IPS-NIHi7 (cell line): ENCODE data around the gene KCNMA1.
A peak's percentile ranks its signal among the peaks of the same experiment; 100 is the strongest.

Experiments used
- DNase-seq: peaks from one replicate; pipeline ENCODE4 v3.0.0; 2012; ENCODE audit warnings: mixed read lengths; ENCODE audit errors: extremely low spot score

The KCNMA1 gene

DNA sequence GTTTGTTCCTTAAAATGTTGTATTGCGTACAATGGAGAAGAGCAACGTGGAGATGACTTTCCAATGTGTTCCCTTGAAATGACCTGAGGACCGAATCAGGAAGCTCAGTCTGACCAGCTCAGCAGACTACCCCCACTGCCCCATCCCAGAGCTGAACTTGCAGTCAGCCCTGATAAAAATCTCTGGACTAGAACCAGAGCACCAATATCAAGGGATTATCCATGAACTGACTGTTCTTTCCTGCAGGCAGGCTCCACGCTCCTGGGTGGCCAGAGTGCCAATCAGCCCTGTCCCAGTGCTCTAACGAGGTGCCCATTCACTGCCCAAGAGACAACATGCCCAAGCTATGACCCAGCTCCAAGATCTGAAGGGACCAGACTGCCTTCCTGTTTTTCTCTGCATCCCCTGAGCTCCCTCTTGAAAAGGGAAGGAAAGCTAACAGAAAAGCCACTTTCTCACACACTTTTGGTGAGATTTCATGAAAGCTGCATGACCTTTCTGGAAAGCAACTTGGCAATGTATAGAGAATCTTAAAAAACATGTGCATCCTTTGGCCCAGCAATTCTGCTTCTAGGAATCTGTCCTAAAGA is 130.2 kb downstream of the KCNMA1 start:
- no peak for DNase-seq

DNA sequence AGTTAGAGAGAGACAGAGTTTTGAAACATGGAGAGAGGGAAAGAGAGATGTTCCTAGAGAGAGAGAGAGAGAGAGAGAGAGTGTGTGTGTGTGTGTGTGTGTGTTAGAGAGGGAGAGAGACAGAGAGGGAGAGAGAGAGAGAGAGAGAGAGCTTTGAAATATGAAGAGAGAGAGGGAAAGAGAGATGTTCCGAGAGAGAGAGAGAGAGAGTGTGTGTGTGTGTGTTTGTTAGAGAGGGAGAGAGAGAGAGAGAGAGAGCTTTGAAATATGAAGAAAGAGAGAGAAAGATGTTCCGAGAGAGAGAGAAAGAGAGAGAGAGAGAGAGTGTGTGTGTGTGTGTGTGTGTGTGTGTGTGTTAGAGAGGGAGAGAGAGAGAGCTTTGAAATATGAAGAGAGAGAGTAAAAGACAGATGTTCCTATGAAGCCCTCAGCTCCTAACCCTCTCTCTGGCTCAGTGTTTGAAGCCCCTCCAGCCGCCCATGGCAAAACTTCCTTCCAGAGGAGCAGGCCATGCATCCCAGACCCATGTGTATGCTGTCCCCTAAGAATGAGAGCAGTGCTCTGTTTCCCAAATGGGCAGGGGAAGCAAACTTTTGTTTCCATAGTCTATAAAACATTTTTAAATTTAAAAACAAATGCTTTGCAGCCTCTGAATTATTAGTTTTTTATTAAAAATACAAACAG is 130.9 kb downstream of the KCNMA1 start:
- DNase-seq = no peak

DNA sequence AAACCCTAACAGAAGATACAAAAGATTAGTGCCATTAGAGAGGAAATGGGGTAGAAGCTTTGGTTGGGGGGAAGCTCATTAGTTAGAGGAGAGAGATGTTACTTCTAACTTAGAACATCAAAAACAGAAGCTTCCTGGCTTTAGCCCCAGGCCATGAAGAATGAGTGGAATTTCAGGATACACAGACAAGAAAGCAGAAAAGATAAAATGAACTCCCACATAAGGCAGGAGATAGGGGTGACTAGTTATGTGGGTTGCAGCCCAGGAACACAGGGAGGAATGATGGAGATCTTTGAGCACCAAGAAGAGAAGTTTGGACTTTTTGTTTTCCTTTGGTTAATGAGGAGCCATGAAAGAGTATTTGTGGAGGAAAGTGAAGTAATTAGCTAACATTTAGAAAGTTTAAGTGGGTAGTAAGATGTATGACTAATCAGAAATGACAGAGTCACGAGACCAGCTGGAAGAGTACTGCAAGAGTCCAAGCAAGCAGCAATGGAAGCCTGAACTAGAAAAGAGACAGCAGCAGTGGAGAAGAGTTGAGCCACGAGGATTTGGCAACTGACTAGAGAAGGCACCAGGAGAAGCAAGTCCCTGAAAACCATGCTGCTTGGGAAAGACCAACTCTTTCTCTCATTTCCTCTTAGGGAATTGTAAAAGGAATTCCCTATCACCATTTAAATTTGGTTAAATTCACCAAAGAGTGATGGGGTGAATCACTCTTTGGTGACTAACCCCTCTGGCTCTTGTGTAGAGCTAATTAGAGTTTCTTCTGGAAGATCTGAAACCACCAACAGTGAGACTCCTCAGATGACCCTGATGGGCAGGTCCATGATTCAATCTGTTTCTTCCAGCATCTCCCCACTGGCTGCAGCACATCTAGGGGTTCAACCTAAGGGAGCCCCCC is 131.9 kb downstream of the KCNMA1 start:
- DNase-seq = no peak

DNA sequence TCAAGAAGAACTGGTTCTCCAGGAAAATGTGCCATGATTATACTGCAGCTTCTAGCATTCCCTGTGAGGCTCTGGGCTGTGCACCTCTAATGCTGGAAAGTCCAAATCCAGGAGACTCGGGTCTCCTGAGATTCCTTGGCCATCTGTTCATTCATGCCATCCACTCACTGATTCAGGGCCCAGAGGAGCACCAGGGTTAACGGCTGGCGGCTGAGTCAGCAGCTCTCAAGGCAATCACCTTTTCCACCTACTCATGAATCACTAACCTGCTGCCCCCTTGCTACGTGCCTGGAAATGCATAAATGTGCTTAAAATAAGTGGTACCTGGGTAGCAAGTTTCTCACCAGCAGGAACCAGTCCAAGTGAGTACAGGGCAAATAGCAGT is 132.7 kb downstream of the KCNMA1 start:
- DNase-seq = peak; percentile 41

DNA sequence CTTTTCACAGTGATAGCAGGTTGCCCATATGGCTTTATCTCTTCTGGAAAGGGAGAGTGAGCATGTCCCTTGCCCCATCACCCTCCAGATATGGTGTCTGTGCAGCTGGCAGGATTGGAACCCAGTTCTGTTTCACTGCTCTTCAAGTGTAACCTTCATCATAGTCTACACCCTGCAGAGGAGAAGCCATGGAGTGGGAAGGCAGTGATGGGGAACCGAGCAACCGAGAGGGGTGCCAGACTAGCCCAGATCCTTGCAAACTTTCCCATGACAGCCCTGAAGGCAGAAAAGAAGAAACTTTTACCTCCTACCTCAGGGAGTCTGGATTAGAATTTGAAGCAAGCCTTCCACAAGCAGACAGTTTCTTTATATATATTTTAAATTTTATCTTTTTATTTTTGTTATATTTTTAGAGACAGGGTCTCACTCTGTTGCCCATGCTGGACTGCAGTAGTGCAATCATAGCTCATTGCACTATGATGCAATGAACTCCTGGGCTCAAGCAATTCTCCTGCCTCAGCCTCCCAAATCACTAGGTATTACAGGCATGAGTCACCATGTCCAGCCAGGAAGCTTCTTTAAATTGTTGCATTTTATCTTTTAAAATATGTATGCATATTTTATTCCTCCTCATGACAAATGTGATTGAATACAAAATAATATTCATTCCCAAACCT is 133.3 kb downstream of the KCNMA1 start:
- DNase-seq = no peak

DNA sequence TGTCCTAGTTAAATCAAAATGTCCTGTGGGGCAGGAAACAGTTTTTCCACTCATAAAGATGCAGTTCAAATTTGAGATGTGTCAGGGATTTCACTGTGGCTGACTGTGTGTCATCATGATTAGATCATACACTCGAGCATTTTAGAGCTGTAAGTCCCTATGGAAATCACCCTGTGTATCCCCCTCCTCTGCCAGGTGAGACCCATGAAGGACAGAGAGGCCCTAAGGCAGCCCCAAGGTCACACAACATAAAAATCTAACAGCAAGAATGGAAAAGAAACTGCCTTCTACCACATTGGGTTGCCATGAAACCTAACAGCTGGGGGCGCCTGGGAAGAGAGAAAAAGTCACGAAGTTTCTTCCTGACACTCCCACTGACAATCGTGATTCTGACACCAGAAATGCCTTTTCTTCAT is 135.8 kb downstream of the KCNMA1 start:
- no peak for DNase-seq

DNA sequence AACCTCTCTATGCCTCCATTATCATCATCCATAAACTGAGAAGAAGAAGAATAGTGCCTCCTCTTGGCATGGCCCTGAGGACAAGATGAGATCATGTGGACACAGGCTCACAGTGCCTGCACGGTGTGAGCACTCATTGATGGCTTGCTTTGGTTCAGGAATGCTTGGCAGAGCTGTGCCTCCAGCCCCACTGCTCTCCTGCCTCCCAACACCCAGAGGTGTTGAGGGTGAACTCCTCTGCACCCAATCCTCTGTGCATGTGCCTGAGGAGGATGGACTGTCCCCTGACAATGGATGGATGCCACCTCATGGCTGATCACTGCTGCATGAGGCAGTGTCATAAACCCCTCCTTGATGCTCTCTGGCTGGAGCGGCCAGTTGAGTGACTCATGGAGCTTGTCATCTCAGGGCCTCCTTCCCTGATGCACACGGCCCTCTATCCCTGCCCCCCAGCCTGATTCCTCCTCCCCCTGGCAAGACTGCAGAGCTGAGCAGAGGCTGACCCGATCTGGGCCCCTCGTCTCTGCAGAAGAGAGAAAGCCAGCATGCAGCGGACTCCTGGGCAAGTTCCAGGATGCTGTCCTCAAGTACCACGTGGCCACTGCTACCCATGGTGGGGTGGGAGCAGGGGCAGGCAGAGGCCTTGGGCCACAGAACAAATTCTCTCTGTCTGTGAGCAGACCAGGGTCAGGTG is 136.3 kb downstream of the KCNMA1 start:
- no peak for DNase-seq

DNA sequence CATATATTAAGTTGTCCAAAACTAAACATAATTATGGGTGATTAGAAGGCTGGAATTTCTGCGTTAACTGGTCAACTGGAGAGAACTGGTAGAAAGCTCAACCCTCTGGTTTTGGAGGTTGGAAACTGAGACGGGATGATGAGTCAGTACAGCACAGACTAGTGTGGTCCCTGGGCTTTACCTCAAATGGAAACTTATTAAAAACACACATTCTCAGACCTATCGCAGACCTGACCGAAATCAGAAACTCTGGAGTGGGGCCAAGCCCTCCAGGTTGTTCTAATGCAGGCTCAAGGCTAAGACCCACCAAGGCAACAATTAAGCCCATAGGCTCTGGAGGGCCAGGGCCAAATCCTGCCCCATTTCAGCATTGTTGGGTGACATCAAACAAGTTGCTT is 136.9 kb downstream of the KCNMA1 start:
- DNase-seq = no peak

DNA sequence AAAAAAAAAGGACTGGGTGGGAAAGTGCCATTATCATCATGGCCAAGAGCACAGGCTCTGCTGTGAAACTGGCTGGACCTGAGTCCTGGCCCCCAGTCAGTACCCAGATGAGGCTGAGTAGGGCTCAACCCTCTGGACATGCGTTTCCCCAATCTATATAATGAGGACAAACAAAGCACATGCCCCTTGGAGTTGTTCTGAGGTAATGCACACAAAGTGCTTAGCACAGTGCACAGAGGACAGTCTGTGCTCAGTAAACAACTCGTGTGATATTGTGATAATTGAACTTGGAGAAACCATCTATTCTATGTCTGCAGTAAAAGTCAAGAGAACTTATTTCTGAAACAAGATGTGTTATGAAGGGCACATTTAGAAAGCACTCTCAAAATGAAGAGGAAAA is 138.8 kb downstream of the KCNMA1 start:
- DNase-seq = no peak

DNA sequence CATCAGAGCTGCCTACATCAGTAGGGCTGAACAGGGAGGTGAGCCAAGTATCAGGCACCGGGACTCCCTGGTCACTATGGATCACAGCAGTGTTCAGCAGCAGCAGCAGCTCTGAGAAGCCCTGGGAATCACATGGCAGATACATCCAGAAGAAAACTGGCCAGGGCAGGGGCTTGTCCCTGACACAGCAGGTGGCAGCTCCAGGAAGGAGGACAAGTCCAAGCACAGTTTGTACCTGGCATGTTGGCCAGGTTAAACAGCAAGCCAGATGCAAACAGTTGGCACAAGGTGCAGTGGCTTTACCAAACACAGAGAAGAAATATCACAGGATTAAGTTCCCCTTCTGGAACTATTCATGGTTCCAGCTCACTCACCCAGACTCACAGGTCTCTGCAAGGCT is 139.4 kb downstream of the KCNMA1 start:
- DNase-seq = no peak

DNA sequence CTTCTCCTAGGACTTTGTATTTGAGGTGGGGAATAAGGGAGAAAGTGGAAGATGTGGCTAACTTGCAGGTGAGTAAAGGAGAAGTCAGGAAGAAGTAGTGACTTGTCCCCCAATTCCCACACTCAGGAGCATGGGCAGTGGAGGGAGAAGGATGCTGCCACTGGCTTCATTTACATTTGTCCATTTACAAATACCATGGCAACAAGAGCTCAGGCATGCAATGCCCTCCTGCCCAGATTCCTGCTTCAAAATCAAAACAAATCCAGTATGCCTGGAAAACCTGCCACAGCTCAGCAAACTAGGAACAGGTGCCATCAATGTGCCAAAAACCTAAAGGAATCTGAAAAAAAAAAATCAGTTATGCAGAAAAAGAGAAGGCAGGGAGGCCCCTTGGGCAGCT is 139.9 kb downstream of the KCNMA1 start:
- DNase-seq = no peak

DNA sequence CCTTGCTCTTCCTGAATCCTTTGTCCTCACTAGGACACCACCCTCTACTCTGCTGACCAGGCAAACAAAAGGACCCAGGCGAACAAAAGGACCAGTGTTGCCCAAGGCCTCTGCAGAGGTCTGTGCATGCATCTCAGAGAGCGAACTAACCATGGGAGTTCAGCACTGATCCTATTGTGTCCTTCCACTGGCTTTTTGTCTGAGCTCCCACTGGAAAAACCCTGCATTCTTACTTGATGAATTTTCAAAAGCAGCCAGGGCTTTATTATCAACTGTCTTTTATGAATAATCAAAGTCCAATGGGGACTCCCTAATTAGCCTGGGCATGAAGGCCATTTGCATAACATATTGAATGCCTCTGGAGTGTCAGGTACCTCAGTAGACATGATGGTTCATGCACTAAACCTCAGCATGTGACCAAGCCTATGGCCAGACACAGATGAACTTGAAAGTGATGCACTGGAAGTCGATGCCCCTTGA is 140.6 kb downstream of the KCNMA1 start:
- DNase-seq = no peak

DNA sequence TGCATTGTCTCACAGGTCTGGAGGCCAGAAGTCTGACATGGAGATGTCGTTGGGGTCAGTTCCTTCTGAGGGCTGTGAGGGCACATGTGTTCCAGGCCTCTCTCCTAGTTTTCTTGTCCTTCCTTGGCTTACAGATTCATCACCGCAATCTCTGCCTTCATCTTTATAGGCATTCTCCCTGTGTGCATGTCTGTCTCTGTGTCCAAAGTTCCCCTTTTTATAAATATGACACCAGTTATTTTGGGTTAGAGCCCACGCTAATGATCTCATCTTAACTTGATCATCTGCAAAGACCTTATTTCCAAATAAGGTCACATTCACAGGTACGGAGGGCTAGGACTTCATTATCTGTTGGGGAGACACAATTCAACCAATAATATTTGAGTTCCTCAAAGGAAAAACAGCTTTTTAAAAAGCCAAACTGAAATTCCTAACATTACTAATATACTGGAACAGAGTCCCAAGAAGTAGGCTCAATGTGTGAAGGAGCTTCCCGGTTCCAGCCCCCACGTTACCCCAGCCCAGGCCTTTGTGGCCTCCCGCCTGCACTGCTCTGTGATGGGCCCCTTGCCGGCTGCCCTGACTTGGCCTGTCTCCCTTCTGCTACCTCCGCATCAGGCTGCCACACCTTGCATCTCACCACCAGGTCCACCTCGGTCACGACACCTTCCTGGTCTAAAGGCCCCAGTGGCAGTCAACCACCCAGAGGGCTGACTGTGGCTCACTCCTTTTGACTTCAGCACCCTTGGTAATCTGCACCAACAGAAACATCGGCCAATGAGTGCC is 142.7 kb downstream of the KCNMA1 start:
- no peak for DNase-seq

DNA sequence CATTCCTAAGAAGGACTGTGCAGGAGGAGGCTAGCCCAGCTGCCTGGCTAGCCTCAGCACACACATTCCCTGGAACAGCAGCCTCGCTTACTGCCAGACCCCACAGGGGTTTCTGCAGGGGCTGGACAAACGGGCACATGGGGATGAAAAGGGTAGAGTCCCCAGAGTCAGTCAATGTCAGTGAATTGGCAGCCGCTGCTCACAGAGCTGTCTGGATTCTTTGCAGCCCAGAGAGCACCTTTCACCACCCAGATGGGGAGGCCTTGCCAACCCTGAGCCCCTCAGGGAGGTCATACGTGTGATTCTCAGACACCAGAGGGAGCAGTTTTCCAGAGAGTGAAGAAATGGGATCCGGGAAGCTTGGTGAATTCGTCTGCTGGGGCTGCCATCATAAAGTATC is 143.3 kb downstream of the KCNMA1 start:
- DNase-seq = peak; percentile 71

DNA sequence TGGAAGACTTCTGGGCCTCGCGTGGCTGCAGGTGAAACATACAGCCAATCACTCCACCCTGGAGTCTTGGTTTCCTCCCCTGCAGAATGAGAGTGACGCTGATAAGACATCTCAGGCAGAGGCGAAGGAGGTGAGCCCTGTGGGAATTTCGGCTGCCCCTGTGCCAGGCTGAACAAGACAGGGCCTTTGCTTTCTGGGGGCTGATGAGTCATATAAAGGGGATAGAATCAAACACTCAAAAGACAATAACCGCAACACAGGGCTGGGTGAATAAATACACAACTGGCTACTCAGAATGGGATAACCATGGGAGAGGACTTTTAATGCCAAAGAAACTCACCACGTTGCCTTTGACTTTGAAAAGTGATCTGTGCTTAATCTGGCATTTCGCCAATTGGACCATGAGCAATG is 143.8 kb downstream of the KCNMA1 start:
- no peak for DNase-seq

DNA sequence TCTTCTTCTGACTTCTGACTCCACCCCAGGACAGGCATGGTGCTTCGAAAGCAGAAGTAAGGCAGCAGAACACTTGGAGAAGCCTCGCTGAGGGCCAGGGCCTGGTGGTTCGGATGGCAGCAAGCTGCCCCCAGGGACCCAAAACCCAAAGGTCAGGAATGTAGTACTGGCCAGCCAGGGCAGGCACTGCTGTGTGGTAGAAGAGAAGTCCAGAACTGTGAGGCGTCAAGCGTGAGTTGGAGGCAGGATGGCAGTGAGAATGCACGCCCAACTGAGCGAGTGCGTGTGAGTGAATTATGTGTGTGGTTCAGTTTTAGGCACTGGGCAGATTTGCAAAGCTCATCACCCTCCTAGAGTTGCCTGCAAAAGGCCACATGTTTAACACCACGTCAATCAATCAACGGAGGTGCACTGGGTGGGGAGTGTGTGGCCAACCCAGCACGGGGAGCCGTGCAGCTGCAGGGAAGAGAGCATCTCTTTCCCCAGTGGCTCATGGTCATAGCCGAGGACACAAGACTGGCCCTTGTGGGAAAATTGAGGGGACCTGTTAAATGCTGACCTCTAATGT is 144.3 kb downstream of the KCNMA1 start:
- no peak for DNase-seq

DNA sequence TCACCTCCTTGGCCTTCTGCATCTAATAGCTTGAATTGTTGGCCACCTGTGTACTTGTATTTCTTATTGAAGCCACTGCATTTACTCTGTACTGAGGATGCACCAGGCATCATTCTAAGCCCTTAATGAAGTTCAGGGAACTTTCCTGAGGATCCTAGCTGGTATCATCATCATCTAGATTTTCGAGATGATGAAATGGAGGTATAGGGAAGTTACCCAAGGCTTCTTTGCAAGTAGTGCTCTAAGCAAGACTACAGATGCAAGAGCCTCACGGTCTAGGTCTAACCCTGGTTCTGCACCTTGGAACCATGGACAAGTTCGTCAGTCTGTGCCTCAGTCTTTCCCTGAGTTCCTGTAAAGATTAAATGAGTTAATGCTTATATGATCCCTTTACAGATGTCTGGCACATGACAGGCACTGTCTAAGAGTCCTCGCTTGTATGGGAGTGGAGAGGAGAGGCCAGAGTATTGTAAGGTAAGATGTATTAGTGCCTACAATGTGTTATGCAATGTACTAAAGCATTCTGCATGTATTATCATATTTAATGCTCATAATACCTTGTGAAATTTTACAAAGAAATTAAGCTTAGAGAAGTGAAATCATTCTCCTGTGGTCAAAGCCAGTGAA is 145.1 kb downstream of the KCNMA1 start:
- no peak for DNase-seq

DNA sequence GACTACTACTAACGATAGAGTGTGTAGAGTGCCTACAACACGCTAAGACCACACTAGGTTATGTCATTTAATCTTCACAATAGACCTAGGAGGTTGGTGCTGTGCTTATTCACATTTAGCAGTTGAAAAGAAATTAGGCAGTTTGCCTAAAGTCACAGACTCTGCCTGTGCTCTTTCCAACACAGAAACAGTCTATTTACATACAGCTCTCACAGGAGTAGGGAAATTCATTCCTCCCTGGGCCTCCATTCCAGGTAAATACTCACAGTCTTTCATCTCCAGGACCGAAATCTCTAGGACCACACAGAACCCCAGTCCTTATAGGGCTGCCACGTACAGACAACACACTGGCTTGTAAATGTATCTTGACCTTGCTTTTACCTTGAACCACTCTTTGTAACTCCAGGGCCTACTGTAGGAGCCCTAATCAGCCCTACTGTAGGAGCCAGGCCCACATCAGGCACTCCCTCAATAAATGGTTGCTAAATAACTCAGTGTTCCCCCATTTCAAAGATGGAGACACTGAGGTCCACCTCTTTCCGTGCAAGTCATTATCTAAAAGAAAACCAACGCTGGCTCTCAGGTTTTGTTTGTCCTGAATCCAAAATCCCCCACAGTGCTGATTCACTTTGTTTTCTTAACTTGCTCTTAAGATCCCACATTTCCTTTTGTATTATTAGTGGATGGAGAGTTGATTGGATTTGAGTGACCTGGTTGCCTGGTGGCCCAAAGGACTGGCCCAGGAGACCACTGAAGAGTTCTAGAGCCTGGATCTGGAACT is 146.9 kb downstream of the KCNMA1 start:
- DNase-seq = no peak

DNA sequence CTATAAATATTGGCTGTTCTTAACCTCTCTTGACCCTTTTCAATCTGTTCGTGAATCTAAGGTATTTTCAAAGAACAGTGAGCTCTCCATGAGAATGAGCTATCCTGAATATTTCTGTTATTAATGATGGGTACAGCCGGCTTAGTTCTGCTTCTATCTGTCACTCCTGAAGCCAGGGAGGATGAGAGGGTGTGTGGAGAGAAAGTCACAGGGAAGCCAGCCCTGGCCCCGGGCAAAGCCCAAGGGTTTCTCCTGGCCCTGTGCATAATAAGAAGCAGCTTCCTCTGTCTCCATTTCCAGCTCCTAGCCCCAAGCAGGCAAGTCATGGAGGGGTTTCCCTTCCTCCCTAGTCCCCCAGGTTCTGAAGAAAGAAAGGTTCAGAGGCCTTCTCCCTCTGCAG is 151.1 kb downstream of the KCNMA1 start:
- DNase-seq = no peak
